GM19452 (cell line): ENCODE results near the gene UBA1.

Experiments
- ATAC-seq: cut with Tn5 transposase; IDR thresholded peaks from one replicate; pipeline ENCODE4 v1.9.1; 2021; ENCODE audit not compliant: unreplicated experiment

UBA1 gene

DNA sequence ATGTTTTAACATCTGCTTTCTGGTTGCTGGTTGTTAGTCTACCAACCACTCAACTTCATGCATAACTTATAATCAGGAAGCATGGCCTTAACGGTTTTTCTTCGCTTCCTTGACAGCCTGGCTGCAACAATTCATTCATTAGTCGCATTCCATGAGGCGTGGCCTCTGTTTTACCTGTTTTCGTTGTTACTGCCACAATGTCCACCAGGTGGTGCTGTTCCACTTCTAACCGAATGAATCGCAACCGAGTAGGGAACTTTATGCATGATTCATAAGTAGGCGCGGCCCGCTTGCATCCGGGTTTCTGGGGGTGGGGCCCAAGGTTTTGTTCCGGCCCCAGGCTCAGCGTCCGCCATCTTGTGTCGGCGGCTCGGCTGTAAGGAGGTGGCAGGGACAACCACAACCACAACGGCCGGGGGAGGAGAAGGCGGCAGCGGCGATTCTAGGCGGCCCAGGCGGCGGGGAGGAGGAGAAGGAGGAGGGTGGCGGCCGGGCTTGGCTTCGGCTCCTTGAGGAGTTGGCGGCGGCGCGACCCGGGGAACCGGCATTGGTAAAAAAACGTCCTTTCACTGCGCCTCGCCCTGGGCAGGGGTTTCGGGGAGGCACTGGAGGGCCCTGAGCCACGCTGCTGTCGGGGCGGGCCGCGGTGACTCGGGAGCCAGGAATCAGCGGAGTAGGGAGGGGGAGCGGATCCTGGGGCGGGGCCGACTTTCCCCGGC, at the start of gene UBA1:
UBA1 (plus strand) TSS at position 355 of the 719 bp plus-strand sequence. CDS start 4,974 bp downstream, outside the sequence.
- ATAC-seq: peak; percentile 61

DNA sequence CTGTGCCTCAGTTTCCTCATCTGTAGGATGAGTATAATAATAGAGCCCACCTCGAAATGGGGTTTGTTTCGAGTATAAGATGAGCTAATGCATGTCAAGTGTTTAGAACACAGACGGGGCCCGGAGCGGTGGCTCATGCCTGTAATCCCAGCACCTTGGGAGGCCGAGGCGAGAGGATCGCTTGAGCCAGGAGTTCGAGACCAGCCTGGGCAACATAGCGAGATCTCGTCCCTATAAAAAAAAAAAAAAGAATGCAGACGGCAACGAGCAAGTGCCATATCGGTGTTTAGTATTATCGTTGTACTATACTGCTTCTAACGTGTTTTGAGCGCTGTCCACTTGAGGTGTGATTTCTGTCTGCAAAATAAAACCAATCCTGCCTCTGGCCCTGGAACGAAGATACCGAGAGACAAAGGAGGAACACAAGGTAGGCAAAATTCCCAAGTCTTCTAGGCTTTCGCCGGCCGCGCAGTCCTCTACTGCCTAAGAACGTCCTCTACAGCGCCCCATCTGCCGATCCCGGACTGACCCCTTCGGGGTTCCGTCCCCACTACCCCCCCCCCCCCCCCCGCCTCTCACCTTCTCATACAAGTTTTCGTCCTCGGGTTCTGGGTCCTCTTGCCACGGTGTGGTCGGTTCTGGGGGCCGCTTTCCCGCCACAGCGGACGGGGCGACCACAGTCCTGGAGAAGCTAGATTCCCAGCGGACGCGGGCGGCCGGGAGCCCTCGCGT, 49.6 kb upstream of the UBA1 start:
- ATAC-seq: peak; percentile 10

DNA sequence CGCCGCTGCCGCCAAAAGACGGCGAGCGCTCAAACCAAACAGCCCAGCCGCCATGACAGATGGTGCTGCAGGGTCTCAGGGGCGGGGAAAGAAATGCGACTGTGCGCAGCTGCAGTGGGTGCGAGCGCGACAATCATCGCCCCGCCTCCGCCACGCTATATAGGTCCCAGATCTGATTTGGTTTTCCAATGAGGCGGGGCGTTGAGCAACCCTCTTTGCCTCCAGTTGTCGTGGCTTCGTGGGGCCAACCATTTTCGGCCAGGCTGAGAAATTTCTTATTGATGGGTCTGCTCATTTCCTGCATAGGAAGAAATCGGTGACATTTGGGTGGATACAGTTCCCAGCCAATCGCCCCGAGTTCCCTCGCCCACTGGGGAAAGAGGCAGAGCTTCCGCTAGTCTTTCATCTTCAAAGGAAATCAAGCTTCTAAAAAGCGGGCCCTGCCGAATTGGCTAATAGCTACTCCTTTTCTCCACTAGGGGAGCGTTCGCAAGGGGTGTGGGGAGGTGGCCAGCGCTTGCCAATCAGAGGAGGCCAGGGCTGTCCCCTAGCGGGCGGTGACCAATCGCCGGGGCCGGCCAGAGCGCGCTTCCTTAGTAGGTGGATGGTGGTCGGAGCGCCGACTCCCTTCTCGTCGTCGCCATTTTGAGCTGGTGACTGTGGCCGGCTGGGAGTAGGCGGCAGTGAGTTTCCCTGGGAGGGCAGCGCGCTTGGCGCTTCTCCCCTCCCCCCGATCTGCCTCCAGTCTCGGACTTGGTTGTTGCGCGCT, 48.8 kb upstream of the UBA1 start, which contains the start of the genes NDUFB11 and RBM10:
NDUFB11 (minus strand) TSS at position 77 of the 769 bp plus-strand sequence; CDS start at position 54, 23 bp downstream.
RBM10 (plus strand) TSS at position 596 of the 769 bp plus-strand sequence. CDS start 2,261 bp downstream, outside the sequence.
- ATAC-seq: peak; percentile 88

GRCh38 chrX:47145395-47146120, 48.1 kb upstream of the UBA1 start:
- ATAC-seq: peak; percentile 14

DNA sequence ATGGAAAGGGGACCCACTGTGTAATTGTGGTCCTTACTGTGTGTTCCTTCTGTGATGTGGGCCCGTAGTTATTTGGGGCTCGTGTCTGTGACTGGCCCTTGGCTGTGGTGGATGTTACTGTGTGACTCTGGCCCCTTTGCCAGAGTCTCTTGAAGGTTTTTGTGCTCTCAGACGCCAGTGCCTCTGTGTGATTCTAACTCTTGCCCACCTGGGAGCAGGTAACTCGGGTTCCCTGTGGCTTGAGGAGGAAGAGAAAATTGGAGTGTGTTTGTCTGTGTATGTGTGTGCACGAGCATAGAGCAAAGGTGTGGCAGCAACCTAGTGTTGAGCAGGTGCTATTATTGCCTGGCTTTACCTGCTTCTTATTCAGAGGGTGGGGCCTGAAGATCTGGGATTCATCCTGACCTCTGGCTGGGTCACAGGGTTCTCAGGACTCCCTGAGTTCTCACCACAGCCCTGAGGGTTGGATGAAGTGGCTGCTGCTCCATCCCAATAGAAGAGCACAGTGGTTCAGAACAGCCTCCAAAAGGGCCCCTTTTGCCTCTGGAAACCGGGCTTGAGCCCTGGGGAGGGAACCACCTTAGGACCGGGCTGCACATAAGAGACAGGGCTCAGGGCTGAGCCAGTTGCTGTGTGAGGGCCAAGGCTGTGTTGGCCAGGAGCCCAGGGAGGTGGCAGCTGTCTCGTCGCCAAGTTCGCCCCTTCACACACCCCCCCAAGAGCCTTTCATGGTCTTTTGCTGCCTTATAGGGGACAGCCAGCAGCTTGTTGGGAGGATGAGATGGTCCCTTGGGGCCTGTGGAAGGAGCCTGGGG, 47.3 kb upstream of the UBA1 start:
- ATAC-seq: no peak

DNA sequence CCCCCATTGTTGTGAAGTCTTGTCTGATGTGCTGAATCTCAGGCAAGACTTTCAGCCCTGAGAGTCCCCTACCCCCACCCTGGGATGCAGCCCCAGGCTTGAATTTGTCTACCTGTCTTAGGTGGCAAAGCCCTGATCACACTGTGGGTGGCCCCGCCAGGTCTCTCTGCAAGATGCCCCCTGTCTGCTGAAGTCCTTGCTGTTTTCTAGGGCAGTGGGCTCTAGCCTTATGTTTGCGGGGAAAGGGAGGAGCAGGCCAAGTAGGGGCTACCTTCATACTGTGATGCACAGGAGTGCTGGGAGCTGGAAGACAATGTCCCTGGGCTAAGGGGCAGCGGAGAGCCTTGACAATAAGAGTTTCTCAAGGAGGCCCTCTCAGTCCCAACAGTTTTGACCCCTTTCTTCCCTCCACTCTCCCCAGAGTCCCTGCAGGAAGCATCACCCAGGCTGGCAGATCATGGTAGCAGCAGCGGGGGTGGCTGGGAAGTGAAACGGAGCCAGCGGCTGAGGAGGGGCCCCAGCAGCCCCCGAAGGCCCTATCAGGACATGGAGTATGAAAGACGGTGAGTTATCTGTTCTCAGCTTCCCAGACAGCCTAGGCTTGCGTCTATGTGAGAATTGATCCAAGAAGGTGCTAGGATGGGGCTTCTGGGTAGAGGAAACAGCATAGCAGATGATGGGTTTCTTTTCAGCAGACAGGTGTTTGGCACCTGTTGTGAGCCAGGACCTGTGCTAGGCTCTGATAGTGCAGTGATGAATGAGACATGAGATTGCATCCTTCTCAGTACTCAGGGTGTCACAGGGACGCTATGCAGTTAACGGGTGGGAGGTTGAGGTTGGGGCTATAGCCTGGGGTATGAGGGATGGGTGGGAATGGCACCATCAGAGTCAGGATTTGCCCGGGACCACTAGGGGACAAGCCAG, 46.4 kb upstream of the UBA1 start:
- ATAC-seq: no peak

GRCh38 chrX:47148946-47149345, 44.7 kb upstream of the UBA1 start:
- no peak for ATAC-seq

DNA sequence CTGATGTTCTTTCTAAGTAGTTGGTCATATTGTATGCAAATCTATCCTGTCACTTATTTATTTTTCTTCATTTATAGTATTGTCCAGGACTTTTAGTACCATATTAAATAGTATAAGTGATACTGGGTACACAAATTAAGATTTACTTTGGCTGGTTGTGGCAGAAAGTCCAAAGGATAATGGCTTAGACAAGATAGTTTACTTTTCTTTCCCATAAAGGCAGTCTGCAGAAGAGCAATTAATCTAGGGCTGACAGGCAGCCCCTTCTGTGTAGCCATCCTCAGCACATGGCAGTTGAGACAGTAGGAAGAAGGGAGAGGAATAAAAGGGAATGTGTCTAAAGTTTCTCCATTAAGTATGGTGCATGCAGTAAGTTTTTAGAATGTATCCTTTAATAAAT, 42.2 kb upstream of the UBA1 start:
- ATAC-seq: no peak

DNA sequence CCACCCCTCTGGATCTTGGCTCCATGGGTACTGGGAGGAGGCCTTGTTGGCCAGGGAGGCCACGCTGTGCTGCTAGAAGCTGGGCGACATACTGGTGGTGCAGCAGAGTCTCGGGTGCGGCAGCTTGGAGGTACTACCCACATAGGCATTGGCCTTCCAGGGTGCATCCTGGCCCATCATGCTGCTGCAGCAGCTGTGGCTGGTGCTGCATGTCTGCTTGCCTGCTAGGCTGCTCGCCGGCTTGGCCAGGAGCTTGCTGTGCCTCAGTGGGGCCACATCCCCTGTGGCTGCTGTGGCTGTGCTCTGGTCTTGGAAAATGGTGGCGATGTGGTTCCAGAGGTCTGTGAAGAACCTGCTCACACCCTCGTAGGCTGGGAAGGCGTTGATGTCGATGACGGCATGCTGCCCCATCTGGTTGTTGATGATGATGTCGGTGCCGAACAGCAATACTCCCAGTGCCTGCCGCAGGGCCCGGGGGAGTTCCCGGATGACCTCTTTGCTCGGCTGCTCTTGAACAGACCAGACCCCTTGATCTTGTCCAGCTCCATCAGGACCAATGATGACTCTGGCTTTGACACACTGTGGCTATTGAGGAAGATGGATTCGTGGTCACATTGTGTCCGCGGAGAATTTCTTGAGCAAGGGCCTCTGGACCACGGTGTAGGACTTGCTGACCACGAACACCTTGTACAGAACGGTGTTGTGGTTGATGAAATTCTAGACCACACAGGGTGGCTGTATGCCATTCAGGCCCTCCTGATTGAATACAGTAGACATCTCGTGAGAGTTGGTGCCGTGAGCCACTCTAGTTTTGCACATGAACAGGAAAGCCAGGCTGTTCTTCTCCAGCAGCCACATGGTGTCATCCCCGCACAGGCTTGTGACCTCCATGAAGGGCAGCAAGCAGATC, 36.8 kb upstream of the UBA1 start:
- no peak for ATAC-seq

GRCh38 chrX:47158131-47158530, 35.5 kb upstream of the UBA1 start:
- no peak for ATAC-seq

GRCh38 chrX:47158781-47159180, 34.8 kb upstream of the UBA1 start:
- no peak for ATAC-seq

DNA sequence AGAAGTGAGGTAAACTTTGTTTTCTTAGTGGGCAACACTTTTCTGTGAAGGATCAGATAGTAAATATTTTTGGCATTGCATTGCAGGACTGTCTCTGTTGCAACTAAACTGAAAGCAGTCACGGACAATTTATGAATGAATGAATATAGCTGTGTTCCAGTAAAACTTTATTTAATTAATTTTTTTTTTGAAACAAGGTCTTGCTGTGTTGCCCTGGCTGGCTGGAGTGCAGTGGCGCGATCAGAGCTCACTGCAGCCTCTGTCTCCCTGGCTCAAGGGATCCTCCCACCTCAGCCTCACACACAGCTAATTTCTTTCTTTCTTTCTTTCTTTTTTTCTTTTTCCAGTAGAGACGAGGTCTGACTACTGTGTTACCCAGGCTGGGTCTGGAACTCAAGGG, 32.8 kb upstream of the UBA1 start:
- ATAC-seq: no peak

- no peak for ATAC-seq
Observed at GRCh38 chrX:47162927-47163583, 30.6 kb upstream of the UBA1 start.

DNA sequence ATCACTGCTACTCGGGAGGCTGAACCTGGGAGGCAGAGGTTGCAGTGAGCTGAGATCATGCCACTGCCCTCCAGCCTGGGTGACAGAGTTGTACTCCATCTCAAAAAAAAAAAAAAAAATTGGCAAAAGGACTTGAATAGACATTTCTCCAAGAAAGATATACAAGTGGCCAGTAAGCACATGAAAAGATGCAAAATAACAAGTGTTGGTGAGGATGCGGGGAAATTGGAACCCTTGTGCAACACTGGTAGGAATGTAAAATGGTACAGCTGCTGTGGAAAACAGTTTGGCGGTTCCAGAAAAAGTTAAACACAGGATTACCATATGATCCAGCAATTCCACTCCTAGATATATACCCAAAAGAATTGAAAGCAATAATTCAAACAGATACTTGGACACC, 29.2 kb upstream of the UBA1 start:
- no peak for ATAC-seq

- no peak for ATAC-seq
Observed at GRCh38 chrX:47166126-47166525, 27.5 kb upstream of the UBA1 start.

- no peak for ATAC-seq
Observed at GRCh38 chrX:47168495-47169073, 25.0 kb upstream of the UBA1 start.

DNA sequence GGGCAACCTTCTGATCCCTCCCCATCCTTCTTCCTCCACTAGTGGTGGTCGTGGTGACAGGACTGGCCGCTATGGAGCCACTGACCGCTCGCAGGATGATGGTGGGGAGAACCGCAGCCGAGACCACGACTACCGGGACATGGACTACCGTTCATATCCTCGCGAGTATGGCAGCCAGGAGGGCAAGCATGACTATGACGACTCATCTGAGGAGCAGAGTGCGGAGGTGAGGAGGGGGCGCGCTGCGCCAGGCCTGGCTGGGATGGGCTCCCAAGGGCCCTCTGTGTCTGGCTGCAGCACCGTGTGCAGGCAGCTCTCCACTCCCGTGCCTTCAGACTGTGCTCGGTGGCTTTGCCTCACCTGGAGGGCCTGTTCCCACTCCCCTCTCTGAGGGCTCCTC, 24.4 kb upstream of the UBA1 start:
- no peak for ATAC-seq
